Choroid plexus epithelial cell (primary cell): Measurements from ENCODE around the gene ARHGEF6.

ENCODE experiments used
- DNase-seq: peaks from one replicate; pipeline ENCODE4 v3.0.0-alpha.2; 2010; ENCODE audit warnings: low read depth
- H3K4me3 ChIP-seq: 2 replicates; pipeline ENCODE4 v1.5.1; 2011; ENCODE audit warnings: low read depth, mild to moderate bottlenecking, control low read depth, low read length, moderate library complexity
- TF ChIP-seq, protein P1 (sequence below): conservative IDR thresholded peaks from 2 replicates; pipeline ENCODE4 v1.5.1; 2011; ENCODE audit warnings: low read depth, mild to moderate bottlenecking, control low read depth, inconsistent platforms, low read length, moderate library complexity

The ARHGEF6 gene

GRCh38 chrX:136652822-136653723 lies 127.7 kb downstream of the ARHGEF6 start:
- H3K4me3 ChIP-seq = no peak overlapping the region
- TF ChIP-seq, protein P1, sequence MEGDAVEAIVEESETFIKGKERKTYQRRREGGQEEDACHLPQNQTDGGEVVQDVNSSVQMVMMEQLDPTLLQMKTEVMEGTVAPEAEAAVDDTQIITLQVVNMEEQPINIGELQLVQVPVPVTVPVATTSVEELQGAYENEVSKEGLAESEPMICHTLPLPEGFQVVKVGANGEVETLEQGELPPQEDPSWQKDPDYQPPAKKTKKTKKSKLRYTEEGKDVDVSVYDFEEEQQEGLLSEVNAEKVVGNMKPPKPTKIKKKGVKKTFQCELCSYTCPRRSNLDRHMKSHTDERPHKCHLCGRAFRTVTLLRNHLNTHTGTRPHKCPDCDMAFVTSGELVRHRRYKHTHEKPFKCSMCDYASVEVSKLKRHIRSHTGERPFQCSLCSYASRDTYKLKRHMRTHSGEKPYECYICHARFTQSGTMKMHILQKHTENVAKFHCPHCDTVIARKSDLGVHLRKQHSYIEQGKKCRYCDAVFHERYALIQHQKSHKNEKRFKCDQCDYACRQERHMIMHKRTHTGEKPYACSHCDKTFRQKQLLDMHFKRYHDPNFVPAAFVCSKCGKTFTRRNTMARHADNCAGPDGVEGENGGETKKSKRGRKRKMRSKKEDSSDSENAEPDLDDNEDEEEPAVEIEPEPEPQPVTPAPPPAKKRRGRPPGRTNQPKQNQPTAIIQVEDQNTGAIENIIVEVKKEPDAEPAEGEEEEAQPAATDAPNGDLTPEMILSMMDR = no peak
- peak; percentile 7 for DNase-seq

DNA sequence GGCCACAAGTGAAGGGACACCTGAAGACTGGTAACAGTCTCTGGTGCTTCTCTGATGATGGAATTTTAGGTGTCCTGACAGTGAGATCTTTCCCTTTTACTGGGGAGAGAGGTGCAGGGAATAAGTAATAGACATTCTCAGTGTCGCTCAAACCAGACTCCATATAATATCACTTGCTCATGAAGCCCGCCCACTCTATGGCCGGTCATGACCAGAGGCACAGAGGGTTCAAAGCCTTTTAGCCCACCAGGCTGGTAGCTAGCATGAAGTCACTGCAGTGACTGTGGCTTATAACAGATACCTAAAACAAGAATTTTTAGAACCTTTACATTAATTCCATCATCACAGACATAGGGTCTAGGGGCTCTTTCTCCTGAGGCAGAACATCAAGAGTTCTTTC lies 129.9 kb downstream of the ARHGEF6 start:
- TF ChIP-seq, protein P1 = no peak
- DNase-seq = no peak
- no peak overlapping the region for H3K4me3 ChIP-seq

GRCh38 chrX:136647677-136648360 lies 132.9 kb downstream of the ARHGEF6 start, which contains the start of gene CD40LG:
Gene CD40LG, plus strand, starts transcription at chrX:136648158. Its CDS starts 91 bp downstream, at chrX:136648249.
- TF ChIP-seq, protein P1 = no peak
- no peak for DNase-seq

DNA sequence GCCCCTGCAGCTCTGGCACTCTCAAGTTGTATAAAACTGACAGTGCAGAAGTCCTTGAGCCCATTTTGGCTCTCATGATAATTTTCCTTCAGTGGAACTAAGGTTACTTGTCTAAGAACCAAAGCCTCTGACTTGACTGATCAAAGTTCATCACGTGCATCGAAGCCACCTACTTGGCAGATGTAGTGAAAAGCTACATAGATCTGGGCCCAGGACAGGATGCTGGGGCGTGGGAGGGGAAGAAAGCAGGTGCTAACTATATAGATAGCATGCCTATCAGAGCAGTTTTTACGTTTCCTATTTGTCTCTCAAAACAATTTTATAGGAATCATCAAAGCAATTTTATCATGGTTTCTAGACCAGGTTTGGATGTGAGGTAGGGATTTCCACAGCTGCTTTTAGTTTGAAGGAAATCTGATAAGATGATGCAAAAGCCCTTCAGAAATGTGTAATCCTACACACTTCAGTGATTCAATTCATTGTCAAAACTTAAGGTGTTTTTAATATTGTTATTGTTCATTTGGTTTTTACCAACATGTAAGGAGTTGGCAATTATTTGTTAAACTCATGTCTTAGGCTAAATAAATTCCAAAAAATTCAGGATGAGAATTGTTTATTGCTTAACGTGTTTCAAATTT lies 134.0 kb downstream of the ARHGEF6 start:
- H3K4me3 ChIP-seq = no peak overlapping the region

More at GRCh38 chrX:136647677-136648360, 132.9 kb downstream of the ARHGEF6 start, which contains the start of gene CD40LG:
- H3K4me3 ChIP-seq = no peak within 1 kb of the TSS

DNA sequence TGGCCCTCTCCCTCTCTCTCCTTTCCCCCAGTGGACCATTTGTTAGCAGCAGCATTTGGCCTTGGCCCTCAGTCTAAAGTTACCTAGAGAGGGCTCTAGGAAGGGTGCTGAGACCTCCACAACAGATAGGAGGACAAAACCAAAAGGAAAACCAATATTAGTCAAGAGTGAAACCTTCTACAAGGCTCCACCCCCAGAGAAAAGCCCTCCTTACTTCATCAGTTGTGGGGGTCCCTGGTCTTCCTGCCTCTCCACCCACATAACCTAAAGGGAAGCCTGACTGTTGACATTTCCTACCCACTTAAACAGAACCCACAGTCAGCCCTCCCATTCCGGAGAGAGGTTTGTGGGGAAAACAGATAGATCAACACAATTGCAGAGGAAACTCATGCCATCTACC lies 137.5 kb downstream of the ARHGEF6 start:
- TF ChIP-seq, protein P1 = no peak
- H3K4me3 ChIP-seq = no peak overlapping the region
- DNase-seq = no peak

More for the DNA sequence above, 134.0 kb downstream of the ARHGEF6 start:
- DNase-seq = no peak
- TF ChIP-seq, protein P1 = no peak

GRCh38 chrX:136639506-136640176 lies 141.1 kb downstream of the ARHGEF6 start:
- TF ChIP-seq, protein P1 = no peak
- peak; percentile 13 for DNase-seq
- no peak overlapping the region for H3K4me3 ChIP-seq
